NCI-H345 treated with DMSO at 0.1 percent for 48 hours (cell line): ENCODE measurements around the gene DTWD1.
A peak's percentile ranks its signal among the peaks of the same experiment; 100 is the strongest.
"Not testable (repeated sequence)": the region's sequence is repeated elsewhere in the genome, so short reads cannot be mapped to it uniquely, and the experiment has no call there.

Experiments used
- DNase-seq: peaks from one replicate; lab custom pipeline; 2025; ENCODE audit not compliant: unreplicated experiment; lab: John Stamatoyannopoulos, UW

Gene DTWD1

GRCh38 chr15:49620658-49621368 lies at the start of gene DTWD1, which contains the start of gene FAM227B:
TSS of gene DTWD1 (plus strand) at chr15:49621048. CDS start at chr15:49625168, 4,120 bp downstream.
TSS of gene FAM227B (minus strand) at chr15:49620818. CDS start at chr15:49615171, 5,647 bp downstream.
- DNase-seq, result peak; percentile 85

GRCh38 chr15:49573421-49573820 lies 47.4 kb upstream of the DTWD1 start:
- DNase-seq, result no peak

GRCh38 chr15:49589030-49589429 lies 31.8 kb upstream of the DTWD1 start:
- DNase-seq, result no peak

GRCh38 chr15:49592829-49593316 lies 28.0 kb upstream of the DTWD1 start:
- not testable (repeated sequence) for DNase-seq

GRCh38 chr15:49604625-49605409 lies 16.0 kb upstream of the DTWD1 start:
- no peak for DNase-seq

- no peak for DNase-seq
Observed at GRCh38 chr15:49605588-49605987, 15.3 kb upstream of the DTWD1 start.

- DNase-seq, result no peak
Observed at GRCh38 chr15:49606594-49606993, 14.3 kb upstream of the DTWD1 start.

- DNase-seq, result no peak
Observed at GRCh38 chr15:49610157-49610918, 10.5 kb upstream of the DTWD1 start.

GRCh38 chr15:49612240-49612639 lies 8.6 kb upstream of the DTWD1 start:
- DNase-seq, result not testable (repeated sequence)

- DNase-seq, result no peak
Observed at GRCh38 chr15:49619226-49619625, 1.6 kb upstream of the DTWD1 start.

GRCh38 chr15:49620199-49620598 lies 649 bp upstream of the DTWD1 start:
- no peak for DNase-seq

GRCh38 chr15:49621401-49621811 lies 558 bp downstream of the DTWD1 start:
- no peak for DNase-seq

GRCh38 chr15:49621887-49622286 lies 1.0 kb downstream of the DTWD1 start:
- no peak for DNase-seq

GRCh38 chr15:49622561-49622960 lies 1.7 kb downstream of the DTWD1 start:
- no peak for DNase-seq

- DNase-seq, result no peak
Observed at GRCh38 chr15:49624056-49624455, 3.2 kb downstream of the DTWD1 start.

- DNase-seq, result no peak
Observed at GRCh38 chr15:49625460-49626036, 4.7 kb downstream of the DTWD1 start.

GRCh38 chr15:49627407-49627877 lies 6.6 kb downstream of the DTWD1 start:
- no peak for DNase-seq

GRCh38 chr15:49628379-49628778 lies 7.5 kb downstream of the DTWD1 start:
- DNase-seq, result no peak

GRCh38 chr15:49637857-49638256 lies 17.0 kb downstream of the DTWD1 start:
- no peak for DNase-seq

GRCh38 chr15:49644364-49644794 lies 23.5 kb downstream of the DTWD1 start:
- peak; percentile 49 for DNase-seq

GRCh38 chr15:49645277-49645676 lies 24.4 kb downstream of the DTWD1 start:
- no peak for DNase-seq
